HepG2 (cell line): ENCODE data around the gene PACC1. TPM values are rescaled to one million over a fixed set of nuclear protein-coding genes. Genes with fewer than 3 reads are reported as not detected.

ENCODE experiments used
- ATAC-seq: fragments of 200-7000 bp; cut with Tn5 transposase; 3 replicates; pipeline ENCODE4 v1.9.1; 2020; ENCODE audit warnings: mild to moderate bottlenecking, moderate library complexity
- BruUV-seq: library from RNA; stranded (reverse); fragments of 400-500 nt; replicated peaks from 2 replicates; lab custom pipeline; 2021; lab: Mats Ljungman, UMichigan
- CTCF ChIA-PET: fragments of 300-600 bp; formaldehyde crosslinking; extraction: SDS; loops from one replicate; lab custom pipeline; 2021; ENCODE audit warnings: low total read pairs, inconsistent platforms, low intra/inter-chr PET ratio; lab: Yijun Ruan, JAX
- POLR2A ChIA-PET: fragments of 350-600 bp; sonication (Branson Sonifier 250); formaldehyde crosslinking; loops from one replicate; lab custom pipeline; 2020; ENCODE audit warnings: antibody characterized with exemption, inconsistent platforms; lab: Yijun Ruan, JAX
- DNase-seq: peaks from one replicate; pipeline ENCODE4 v3.0.0-alpha.2; 2015; ENCODE audit warnings: low spot score
- FAIRE-seq: peaks from 3 replicates; lab custom pipeline; 2011; peaks lifted over from hg19 to GRCh38; lab: Jason Lieb, UNC
- H2AFZ ChIP-seq: one replicate; pipeline ENCODE4 v1.6.1; 2011; ENCODE audit warnings: low read length, inconsistent platforms
- H3K27ac ChIP-seq: fragments of 300-600 bp; 3 replicates; pipeline ENCODE4 v1.8.0; 2011; ENCODE audit warnings: mixed run types, mild to moderate bottlenecking, mixed read lengths, low read length, inconsistent platforms; ENCODE audit not compliant: insufficient read depth; ENCODE audit errors: extremely low read length
- H3K27me3 ChIP-seq, 2 experiments: fragments of 200-600 bp in 1 of 2; 2 replicates in 1 of 2; 3 replicates in 1 of 2; pipeline versions ENCODE4 v1.6.0 to v1.8.0; 2011; ENCODE audit warnings: low read length in 2 of 2, mild to moderate bottlenecking in 2 of 2, moderate library complexity in 2 of 2, inconsistent platforms in 1 of 2; ENCODE audit not compliant: insufficient read depth in 2 of 2, control insufficient read depth in 1 of 2
- H3K36me3 ChIP-seq, 2 experiments: fragments of 200-600 bp in 1 of 2; replicated peaks in 1 of 2; 2 replicates in 1 of 2; 3 replicates in 1 of 2; pipeline versions ENCODE4 v1.5.1 to v1.8.0; 2011; ENCODE audit warnings: low read length in 2 of 2, inconsistent platforms in 1 of 2; ENCODE audit not compliant: insufficient read depth in 2 of 2, control insufficient read depth in 1 of 2
- H3K4me1 ChIP-seq: 2 replicates; pipeline ENCODE4 v1.5.1; 2012; ENCODE audit warnings: low read length, inconsistent platforms; ENCODE audit not compliant: insufficient read depth
- H3K4me2 ChIP-seq: 2 replicates; pipeline ENCODE4 v1.6.0; 2011; ENCODE audit warnings: low read depth, low read length, inconsistent platforms
- H3K4me3 ChIP-seq, 3 experiments: fragments of 200-600 bp in 1 of 3; sonication (generic), shearing (Covaris generic) in 1 of 3; replicated peaks in 1 of 3; 2 replicates each; pipeline ENCODE4 v1.5.1; 2011 to 2016; ENCODE audit warnings: low read length in 3 of 3, inconsistent platforms in 2 of 3, low read depth in 2 of 3, mild to moderate bottlenecking in 2 of 3, control low read depth in 1 of 3, mixed read lengths in 1 of 3; ENCODE audit not compliant: insufficient read depth in 1 of 3
- H3K79me2 ChIP-seq: one replicate; pipeline ENCODE4 v1.6.1; 2011; ENCODE audit warnings: low read length, inconsistent platforms; ENCODE audit not compliant: insufficient read depth
- H3K9ac ChIP-seq: 2 replicates; pipeline ENCODE4 v1.6.0; 2011; ENCODE audit warnings: mild to moderate bottlenecking, low read depth, low read length, inconsistent platforms; ENCODE audit not compliant: insufficient read depth
- H3K9me3 ChIP-seq: 2 replicates; pipeline ENCODE4 v1.5.1; 2012; ENCODE audit warnings: mild to moderate bottlenecking, low read length
- H4K20me1 ChIP-seq: 2 replicates; pipeline ENCODE4 v1.6.0; 2011; ENCODE audit warnings: inconsistent platforms, mild to moderate bottlenecking, low read length, moderate library complexity; ENCODE audit not compliant: insufficient read depth
- AGO1 ChIP-seq: fragments of 200-400 bp; formaldehyde crosslinking; IDR thresholded peaks from 2 replicates; pipeline ENCODE4 v1.6.1; 2017; ENCODE audit warnings: mild to moderate bottlenecking, low read depth, low read length, moderate library complexity; ENCODE audit not compliant: poor library complexity, severe bottlenecking
- HOXA7 ChIP-seq: sonication (generic); formaldehyde crosslinking; IDR thresholded peaks from 2 replicates; pipeline ENCODE4 v1.8.1; 2022; ENCODE audit warnings: mild to moderate bottlenecking, missing genetic modification reagents, moderate library complexity
- IKZF5 ChIP-seq: IDR thresholded peaks from 2 replicates; pipeline ENCODE4 v1.6.1; 2018; ENCODE audit warnings: missing genetic modification reagents, mild to moderate bottlenecking, missing compliant biosample characterization
- IRF2 ChIP-seq: IDR thresholded peaks from 2 replicates; pipeline ENCODE4 v1.6.1; 2018; ENCODE audit warnings: missing genetic modification reagents, missing compliant biosample characterization
- KLF9 ChIP-seq: IDR thresholded peaks from 2 replicates; pipeline ENCODE4 v1.6.1; 2016; ENCODE audit warnings: low read depth
- TBX2 ChIP-seq: sonication (generic); formaldehyde crosslinking; IDR thresholded peaks from 2 replicates; pipeline ENCODE4 v1.5.0; 2020; ENCODE audit warnings: missing genetic modification reagents, mild to moderate bottlenecking, borderline replicate concordance
- ZHX2 ChIP-seq, 2 experiments: sonication (generic) in 1 of 2; formaldehyde crosslinking in 1 of 2; IDR thresholded peaks; 2 replicates each; pipeline versions ENCODE4 v1.6.1 to v1.9.0; 2014 to 2022; ENCODE audit warnings: antibody characterized with exemption in 1 of 2, borderline replicate concordance in 1 of 2, inconsistent platforms in 1 of 2, low read depth in 1 of 2, missing genetic modification reagents in 1 of 2
- WGBS: methylation state at CpG from one replicate; pipeline ENCODE4 v1.1.6; 2017; ENCODE audit warnings: low lambda C conversion rate; 5-methylcytosine and 5-hydroxymethylcytosine counted together
- in situ Hi-C: cut with HindIII; loops from 2 replicates; pipeline ENCODE4 v1.10.0; 2017; ENCODE audit warnings: low pct_unique_long_range_greater_than_20kb; ENCODE audit not compliant: extremely low pct_ligation_motif_present
- intact Hi-C: fragments of 100-400 bp; cut with micrococcal nuclease; formaldehyde crosslinking; loops from one replicate; pipeline ENCODE4 v1.10.0; 2022; ENCODE audit not compliant: unreplicated experiment
- polyA plus RNA-seq, 8 experiments: library from polyadenylated mRNA; depleted of rRNA in 3 of 8; stranded (reverse) in 7 of 8; unstranded in 1 of 8; fragments of >200 nt; fragmentation: Illumina TruSeq in 4 of 8; extraction: Trizol in 4 of 8; gene quantifications; 2 replicates each; pipeline versions ENCODE4 v1.2.1 to v1.2.3, GENCODE V29; 2011 to 2016; ENCODE audit warnings: low read depth in 4 of 8, missing spikeins in 1 of 8, mixed read lengths in 1 of 8; ENCODE audit not compliant: insufficient read depth in 1 of 8
- total RNA-seq, 5 experiments: library from RNA; depleted of rRNA; stranded (reverse); fragments of >200 nt; fragmentation: Illumina TruSeq; extraction: Trizol; gene quantifications; 2 replicates each; pipeline ENCODE4 v1.2.3, GENCODE V29; 2016; ENCODE audit warnings: low read depth in 1 of 5
- TF ChIP-seq, protein P1 (sequence below): sonication (generic); formaldehyde crosslinking; IDR thresholded peaks from 2 replicates; pipeline ENCODE4 v1.5.1; 2020; ENCODE audit warnings: mild to moderate bottlenecking, missing genetic modification reagents, borderline replicate concordance
- TF ChIP-seq, protein P2 (sequence below): sonication (generic); formaldehyde crosslinking; IDR thresholded peaks from 2 replicates; pipeline ENCODE4 v1.5.0; 2020; ENCODE audit warnings: mild to moderate bottlenecking, missing genetic modification reagents, moderate library complexity

PACC1 gene
- total and polyA plus RNA-seq, 2 of the 13 experiments (the other 11 are each of a cell fraction or from before 2014, with no cell fraction given): 9.4 to 10.7 TPM

- ChIA-PET POLR2A (no interaction called here), CTCF (interaction anchor here (0.7 to 2.0 kb wide), 3 partner anchors 74 to 306 kb away, joined by 3 to 25 read pairs (median 22); no protein-coding TSS in a partner anchor)
- 56% methylated on average over 3 of the region's 3 CpGs for WGBS
- no peak overlapping the region for H3K4me3 ChIP-seq
- intact Hi-C loops (loop anchor here (1.0 to 5.0 kb wide), 4 partner anchors 76 to 305 kb away; no protein-coding TSS in a partner anchor), in situ Hi-C loops (loop anchor here (5.0 to 10.0 kb wide), 2 partner anchors 87 to 296 kb away; no protein-coding TSS in a partner anchor)
- ATAC-seq (peak; percentile 96), DNase-seq (peak; percentile 61), FAIRE-seq (peak; percentile 81)
- H3K9me3 ChIP-seq: peaks cover 4% of the 10 kb centered on the region; the same call in 1 of the 2 replicates
- no peak overlapping the region for H3K9ac ChIP-seq
- H3K79me2 ChIP-seq: no peaks in the 10 kb centered on the region
- BruUV-seq: no TSS peak
- H4K20me1 ChIP-seq: no peaks in the 10 kb centered on the region
- H3K36me3 ChIP-seq: peaks cover 6 to 24% of the 10 kb centered on the region in 2 experiments
- H3K4me2 ChIP-seq: no peak overlapping the region
- no peak overlapping the region for H3K27ac ChIP-seq
- H3K4me1 ChIP-seq: no peaks in the 10 kb centered on the region
- no peak overlapping the region for H2AFZ ChIP-seq
- H3K27me3 ChIP-seq: no peaks in the 10 kb centered on the region
- TF ChIP-seq AGO1: no peak
- TF ChIP-seq, protein P1, sequence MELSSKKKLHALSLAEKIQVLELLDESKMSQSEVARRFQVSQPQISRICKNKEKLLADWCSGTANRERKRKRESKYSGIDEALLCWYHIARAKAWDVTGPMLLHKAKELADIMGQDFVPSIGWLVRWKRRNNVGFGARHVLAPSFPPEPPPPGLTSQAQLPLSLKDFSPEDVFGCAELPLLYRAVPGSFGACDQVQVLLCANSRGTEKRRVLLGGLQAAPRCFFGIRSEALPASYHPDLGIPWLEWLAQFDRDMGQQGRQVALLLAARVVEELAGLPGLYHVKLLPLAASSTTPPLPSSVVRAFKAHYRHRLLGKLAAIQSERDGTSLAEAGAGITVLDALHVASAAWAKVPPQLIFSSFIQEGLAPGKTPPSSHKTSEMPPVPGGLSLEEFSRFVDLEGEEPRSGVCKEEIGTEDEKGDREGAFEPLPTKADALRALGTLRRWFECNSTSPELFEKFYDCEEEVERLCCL: no peak
- no peak for TF ChIP-seq ZHX2 (IDR thresholded peaks at IDR 0.05; ENCODE audit: low read depth)
- TF ChIP-seq ZHX2 (CRISPR knock-in tag; IDR thresholded peaks at IDR 0.05; ENCODE audit: borderline replicate concordance): no peak
- TF ChIP-seq, protein P2, sequence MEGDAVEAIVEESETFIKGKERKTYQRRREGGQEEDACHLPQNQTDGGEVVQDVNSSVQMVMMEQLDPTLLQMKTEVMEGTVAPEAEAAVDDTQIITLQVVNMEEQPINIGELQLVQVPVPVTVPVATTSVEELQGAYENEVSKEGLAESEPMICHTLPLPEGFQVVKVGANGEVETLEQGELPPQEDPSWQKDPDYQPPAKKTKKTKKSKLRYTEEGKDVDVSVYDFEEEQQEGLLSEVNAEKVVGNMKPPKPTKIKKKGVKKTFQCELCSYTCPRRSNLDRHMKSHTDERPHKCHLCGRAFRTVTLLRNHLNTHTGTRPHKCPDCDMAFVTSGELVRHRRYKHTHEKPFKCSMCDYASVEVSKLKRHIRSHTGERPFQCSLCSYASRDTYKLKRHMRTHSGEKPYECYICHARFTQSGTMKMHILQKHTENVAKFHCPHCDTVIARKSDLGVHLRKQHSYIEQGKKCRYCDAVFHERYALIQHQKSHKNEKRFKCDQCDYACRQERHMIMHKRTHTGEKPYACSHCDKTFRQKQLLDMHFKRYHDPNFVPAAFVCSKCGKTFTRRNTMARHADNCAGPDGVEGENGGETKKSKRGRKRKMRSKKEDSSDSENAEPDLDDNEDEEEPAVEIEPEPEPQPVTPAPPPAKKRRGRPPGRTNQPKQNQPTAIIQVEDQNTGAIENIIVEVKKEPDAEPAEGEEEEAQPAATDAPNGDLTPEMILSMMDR: peak; percentile 85
- TF ChIP-seq HOXA7 (CRISPR knock-in tag): no peak
- TF ChIP-seq IKZF5 (CRISPR knock-in tag): no peak
- no peak for TF ChIP-seq TBX2 (CRISPR knock-in tag)
- no peak for TF ChIP-seq KLF9 (CRISPR knock-in tag)
- no peak for TF ChIP-seq IRF2 (CRISPR knock-in tag)
Measured at GRCh38 chr1:212368073-212368484, 46.6 kb downstream of the PACC1 start.
